NCI-H187 (cell line): ENCODE measurements around the gene C2CD2.

Experiments
- DNase-seq, 2 experiments: peaks; one replicate each; lab custom pipeline; 2025; lab: John Stamatoyannopoulos, UW

Gene C2CD2

DNA sequence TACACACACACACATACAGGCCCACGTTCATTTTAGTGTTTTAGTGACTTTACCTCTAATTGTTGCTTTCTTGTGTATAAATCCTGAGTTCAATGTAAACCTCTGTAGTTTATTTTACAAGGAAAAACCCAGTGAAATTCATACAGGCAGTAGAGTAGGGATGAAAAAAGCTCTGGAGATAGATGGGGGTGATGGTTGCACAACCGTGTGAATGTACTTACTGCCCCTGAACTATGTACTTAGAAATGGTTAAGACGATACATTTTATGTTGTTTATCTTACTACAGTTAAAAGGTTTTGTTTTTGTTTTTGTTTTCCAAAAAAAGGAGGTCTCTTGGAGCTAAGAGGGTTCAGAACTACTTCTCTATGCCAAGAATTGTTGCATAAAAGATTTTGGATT, 45.0 kb downstream of the C2CD2 start:
- DNase-seq = no peak

DNA sequence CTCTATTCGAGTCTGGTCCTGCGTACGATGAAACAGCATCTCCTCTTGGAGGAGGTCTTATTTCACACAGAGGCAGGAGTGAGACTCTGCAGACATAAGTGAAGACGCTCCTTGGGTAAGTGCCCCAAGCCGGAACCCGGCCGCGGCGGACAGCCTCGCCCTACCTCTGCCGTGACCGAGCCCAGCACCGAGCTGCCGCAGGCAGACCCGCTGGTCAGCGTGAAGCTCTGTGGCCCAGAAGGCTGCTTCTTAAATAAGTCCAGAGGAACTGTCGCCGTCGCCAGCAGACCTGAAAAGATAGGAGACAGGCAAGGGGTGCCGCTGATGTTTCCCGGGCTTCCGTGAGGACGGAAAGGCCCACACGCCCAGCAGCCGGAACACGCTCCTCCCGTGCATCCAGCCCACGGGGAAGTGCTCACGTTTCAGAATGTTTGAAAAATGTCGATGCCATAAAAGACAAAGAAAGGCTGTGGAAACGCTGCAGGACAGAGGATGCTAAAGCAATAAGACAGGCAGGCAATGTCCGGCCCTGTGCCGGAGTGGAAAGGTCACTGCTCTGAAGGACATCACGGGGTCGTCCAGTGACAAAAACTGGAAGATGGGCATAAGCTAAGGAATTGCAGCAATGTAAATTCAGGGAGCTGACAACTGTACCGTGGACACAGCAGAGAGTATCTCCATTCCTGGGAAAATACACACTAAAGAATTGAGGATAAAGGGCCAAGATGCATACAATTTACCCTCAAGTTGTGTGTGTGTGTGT, 46.1 kb downstream of the C2CD2 start:
- no peak for DNase-seq

DNA sequence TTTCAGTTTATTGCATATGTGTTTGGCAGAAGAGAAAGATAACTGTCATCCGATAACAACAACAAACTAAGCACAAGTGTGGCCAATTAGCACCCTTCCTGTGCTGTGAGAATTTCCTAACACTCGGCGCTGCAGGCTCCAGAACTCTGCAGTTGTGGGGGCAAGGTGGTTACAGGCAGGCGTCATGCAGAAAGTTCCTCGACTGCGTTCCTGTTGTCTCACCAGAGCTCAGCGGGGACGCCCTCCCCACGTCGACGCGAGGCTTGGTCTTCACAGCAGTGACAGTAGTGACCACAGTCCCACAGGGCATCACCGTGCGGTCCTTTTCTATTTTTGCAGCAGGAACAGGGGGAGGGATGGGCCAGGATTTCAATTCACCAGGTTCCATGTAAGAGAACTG, 47.0 kb downstream of the C2CD2 start:
- no peak for DNase-seq

DNA sequence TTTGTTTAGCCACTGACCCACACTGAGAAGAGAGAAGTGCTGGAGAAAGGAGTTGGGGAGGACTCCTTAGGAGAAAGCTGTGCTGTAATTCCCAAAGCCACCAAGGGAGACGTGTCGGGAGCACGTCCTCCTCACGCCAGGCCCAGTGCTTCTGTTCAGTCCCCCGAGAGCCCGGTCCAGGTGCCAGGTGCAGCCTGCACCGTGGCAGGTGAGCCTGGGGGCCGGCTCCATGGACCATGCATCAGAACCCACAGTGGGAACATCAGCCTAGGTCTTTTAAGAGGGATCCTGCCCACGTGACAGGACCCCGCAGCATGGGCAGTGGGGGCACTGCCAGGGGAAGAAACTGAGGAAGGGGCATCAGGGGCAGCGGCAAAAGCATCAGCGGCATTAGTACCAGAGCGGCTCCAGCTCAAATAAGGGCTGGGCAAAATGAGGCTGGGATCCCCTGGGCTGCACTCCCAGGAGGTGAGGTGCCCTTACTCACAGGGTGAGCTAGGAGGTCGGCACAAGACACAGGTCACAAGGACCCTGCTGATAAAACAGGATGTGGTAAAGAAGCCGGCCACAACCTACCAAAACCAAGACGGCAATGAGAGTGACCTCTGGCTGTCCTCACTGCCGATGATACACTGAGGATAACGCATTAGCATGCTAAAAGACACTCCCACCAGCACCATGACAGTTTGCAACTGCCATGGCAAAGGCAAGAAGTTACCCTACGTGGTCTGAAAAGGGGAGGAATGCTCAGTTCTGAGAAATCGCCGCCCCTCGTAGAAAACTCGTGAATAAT, 50.1 kb downstream of the C2CD2 start:
- no peak for DNase-seq

DNA sequence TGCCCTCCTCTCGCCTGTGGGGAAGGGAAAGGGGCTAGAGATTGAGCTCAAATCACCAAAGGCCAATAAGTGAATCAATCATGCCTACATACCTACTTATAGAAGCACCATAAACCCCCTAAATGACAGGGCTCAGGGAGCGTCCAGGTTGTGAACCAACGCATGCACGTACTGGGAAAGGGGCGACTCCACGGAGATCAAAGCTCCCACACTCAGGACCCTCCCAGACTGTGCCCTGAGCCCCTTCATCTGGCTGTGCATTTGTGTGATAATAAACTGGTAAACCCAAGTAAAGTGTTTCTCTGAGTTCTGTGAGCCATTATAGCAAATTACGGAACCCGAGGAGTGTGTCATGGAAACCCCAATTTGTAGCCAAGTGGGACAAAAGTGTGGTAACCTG, 50.9 kb downstream of the C2CD2 start:
- no peak for DNase-seq

DNA sequence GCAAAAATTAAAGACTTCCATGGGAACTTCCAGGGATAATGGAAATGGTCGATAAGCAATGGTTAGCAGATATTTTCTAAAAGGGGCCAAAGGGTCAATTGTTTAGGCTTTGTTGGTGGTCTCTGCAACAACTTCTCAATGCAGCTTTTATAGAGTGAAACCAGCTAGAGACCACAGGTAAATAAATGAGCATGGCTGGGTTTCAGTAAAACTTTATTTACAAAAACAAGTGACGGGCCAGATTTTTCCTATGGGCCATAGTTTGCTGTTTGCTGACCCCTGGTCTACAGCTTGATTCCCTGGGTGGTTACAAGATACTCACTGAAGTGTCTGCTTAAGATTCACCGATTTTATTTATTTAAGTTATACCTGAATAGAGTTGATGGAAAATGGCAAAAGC, 52.0 kb downstream of the C2CD2 start:
- no peak for DNase-seq

DNA sequence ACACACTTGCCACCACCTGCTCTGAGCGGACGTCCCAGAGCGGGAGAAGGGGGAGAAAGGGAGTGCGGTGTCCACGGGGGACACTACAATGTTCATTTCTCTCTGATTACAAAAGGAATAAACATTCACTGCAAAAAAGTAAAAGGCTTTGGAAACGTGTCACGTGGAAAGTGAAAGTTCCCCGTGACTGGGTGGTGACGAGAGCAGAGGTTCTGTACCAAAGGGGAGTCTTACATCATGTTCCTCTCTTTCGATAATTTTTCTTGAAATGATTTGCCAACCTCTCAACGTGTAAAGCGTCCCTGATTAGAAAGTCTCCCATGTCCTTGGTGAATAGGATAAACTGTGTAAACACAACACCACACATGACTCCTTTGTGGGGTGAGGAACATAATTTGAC, 52.7 kb downstream of the C2CD2 start:
- DNase-seq = no peak

DNA sequence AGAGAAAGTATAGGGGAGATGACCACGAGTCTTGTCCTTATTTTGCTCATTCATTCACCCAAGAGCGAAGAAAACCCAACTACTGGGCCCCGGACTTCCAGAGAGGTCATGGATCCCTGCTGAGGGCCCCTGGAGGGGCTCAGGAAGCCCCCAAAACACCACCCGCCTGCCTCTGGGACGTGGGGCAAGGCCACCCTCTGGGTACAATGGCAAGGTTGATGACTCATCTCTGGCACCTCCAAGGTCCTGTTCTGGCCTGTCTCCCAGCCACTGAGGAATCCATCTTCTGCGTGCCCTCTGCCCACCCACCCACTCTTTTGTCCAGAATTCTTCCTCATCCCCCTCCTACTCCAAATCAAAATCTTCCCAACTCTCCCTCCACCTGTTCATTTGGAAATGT, 53.4 kb downstream of the C2CD2 start:
- no peak for DNase-seq

DNA sequence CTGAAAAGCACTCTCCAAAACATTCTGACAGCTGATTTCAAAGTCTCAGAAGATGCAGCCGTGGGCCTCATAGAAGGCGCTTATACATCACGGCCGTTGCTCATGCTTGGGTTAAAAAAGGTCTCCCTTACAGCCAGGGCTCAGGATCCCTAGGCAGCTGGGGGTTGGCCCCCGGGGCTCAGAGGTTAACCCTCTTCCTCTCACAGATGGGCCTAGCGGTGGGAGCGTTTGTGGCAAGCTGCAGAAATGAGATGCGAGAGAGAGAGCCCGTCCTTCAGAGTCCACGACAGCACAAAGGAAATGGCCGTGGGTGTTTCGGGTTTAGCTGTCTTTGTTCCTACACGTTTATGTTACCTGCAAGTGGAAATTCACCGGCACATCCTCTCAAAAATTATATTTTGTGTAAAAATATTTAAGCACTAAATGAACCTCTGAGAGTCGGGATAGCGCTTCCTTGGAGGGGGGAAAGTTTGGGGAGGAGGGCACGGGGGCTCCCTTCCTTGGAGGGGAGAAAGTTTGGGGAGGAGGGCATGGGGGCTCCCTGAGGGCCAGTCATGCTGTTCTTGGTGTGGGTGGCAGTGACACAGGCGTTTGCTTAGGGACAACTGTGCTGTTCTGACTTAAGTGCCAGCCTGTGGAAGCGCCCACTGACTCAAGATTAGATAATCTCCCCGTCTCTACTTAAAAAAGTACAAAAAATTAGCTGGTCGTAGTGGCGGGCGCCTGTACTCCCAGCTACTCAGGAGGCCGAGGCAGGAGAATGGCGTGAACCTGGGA, 54.2 kb downstream of the C2CD2 start:
- DNase-seq = no peak

DNA sequence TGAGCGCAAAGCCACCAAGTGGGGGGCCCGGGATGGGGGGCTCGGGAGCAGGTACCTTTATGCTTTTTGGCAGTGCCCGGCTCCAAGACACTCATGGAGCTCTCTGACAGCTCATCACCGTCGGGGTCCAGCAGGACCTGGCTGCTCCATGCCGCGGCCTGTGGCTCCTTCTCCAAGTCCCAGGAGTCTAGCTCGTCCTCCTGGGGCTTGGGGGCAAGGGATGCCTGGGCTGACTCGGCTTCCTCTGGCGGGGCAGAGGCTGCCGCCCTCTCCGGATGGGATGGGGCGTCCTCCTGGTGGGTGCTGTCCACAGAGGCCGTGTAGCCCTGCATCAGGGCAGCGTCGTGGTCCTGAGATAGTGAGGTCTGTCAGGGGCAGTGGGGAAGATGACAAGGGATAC, 54.8 kb downstream of the C2CD2 start:
- no peak for DNase-seq

DNA sequence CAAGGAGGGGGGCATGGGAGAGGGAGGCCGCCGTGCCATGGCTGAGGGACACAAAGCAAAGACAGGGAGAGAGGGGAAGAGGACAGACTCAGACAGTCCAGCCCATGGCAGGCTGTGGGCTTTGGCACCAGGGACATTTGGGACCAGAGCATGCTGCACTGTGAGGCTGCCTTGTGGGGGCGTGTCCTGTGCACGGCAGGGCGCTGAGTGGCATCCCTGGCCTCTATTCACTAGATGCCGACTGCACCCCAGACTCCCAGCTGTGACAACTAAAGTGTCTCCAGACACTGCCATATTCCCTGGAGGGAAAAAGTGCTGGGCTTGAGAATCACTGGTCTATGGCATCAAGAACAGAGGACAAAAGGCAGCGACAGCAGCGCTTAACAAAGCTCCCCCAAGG, 56.1 kb downstream of the C2CD2 start:
- DNase-seq = no peak

DNA sequence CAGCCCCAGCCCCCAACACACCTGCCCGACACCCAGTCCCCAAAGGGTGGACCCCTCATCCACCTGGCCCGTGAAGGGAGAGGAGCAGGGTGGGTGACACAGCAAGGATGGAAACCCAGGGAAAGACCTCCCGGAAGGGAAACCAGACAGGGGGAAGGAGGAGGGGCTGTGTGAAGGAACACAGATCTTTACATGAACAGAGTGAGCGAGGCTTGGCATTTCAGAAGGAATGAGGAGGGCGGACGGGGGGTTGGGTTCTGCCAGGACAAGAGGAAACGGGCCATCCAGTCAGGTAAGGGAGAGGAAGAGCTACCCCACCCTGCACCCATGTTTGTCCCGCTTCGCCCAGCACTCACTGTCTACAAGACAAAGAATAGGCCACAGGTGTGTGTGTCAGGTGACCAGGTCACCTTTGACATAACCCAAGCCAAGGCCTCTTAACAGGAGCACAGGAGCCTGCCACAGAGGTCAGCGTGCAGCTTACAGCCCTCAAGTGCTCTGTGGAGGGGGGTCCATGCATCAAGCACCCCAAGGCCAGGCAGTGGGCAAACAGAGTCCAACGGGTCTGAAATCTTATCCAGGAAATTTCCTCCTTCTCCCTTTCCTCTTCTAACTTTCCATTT, 56.7 kb downstream of the C2CD2 start:
- no peak for DNase-seq

DNA sequence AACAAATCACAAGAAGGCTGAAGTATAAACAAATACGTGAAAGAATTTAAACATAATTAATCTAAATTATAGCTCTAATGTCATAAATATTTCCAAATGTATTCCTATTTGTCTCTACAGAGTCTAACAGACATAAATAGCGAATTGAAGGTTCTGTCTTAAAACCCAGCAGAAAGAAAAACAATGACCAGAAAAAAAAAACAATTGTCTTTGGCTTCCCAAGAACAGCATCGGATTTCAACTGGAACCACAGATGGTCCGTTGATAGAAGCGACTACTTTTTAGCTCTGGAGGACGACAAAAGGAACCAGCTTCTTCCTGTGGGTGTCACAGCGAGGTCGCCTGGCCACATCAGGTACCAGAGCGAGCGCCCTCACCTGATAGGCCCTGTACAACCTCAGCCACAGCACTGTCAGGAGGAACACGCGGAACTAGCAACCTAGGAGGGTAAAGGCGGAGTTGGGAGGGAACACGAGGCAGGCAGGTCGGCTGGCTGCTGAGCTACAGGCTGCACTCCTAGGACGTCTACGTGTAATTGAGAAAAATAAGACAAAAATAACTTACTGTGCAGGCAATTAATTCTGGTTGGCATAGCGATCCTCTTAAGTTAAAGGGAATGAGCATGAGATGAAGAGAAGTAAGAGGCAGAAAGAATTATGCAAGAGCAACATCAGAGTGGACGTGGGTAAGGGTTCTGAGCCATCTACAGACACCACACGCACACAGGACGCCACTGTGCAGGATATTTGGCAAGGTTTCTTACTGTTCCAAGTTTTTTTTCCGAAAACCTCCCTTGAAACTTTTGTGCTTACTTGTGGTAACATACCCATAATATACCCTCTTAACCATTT, 58.0 kb downstream of the C2CD2 start:
- no peak for DNase-seq

DNA sequence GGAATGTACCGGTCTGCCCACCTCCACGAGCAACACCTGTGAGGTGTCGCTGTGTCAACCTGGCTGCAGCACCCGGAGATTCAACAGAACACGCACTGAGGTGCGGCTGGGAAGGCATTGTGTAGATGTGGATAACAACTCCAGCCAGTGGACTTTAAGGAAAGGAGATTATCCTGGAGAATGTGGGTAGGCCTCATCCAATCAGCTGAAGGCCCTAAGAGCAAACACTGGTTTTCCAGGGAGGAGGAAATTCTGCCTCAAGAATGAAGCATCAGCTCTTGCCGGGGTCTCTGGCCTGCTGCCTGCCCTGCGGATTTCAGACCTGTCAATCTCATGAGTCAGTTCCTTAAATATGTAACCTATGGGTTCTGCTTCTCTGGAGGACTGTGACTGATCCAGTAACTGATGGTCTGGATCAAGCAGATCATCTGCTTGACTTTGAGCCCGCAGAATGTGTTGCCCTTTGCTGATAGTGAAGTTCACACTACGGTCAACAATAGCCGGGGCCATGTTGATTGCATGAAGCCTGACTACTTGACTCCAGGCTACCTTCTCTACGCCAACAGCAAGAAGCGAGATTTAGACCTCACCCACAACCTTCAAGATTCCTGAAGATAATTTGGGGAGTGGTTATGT, 58.8 kb downstream of the C2CD2 start:
- DNase-seq = no peak

DNA sequence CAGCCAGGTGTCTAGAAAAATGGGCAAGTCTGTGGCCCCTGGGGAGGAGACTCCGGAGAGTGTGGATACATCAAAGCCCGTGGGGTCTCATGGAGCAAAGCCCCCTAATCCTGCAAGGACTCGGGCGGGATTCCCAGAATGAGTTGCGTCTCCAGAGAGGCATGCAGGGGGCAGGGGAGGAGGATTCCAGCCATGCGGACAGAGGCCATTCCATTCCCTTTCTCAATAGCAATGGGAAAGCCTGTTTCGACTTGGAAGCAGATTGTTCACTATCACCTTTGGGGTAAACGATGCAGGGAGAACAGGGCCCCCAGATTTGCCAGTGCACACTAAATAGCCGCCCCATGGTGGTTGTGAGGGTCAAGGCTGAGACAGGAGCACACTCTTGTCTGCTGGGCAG, 59.3 kb downstream of the C2CD2 start:
- no peak for DNase-seq

DNA sequence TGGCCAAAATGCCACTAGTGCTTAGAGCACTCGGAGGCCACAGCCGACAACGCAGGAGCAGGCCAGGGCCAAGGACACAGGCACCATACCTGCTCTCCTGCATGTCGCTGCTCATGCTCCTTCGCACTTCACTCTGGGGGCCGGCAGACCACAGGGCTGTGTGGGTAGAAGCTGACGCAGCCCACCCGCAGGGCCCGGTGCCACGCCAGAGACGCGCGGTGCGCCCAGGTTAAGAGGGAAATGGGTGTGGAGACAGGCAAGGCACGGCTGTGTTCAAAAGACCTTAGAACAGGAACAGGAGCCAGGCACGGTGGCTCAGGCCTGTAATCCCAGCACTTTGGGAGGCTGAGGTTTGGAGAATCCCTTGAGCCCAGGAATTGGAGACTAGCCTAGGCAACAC, 61.1 kb downstream of the C2CD2 start:
- DNase-seq = no peak

DNA sequence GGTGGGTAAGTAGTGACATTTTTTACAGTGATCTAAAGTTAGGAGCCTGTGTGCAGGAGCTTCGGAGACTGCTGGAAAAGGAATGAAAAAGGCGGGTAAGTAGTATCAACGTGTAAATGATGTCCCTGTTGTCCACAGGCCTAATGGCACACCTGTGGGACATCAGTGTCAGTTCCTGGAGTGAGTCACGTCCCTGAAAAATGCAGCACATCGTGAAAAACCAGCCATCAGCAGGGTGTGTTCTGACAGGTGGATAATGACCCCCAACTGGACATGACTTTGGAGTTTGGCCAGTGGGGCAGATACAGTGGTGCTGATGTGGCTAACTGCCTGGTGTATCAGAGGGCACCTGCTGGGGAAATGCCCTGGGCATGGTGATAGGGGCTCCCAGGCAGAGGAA, 62.7 kb downstream of the C2CD2 start:
- DNase-seq = no peak

DNA sequence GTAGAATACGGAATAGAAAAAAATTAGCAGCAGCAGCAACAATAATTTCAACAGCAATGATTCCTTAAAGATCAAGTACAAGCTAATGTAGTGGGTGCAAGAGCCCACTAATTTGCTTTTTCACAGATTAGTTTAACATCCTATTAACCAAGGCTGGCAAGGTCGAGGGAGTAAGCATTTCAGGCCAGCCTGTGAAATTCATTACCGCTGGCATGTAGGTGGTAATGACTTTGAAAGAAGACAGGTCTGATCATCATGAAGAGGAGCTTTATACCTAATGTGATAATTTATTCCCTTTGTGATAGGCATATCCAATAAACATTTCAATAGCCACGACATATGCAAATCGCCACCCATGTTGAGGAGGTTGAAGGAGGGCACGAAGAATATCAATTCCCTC, 63.5 kb downstream of the C2CD2 start:
- DNase-seq = no peak

DNA sequence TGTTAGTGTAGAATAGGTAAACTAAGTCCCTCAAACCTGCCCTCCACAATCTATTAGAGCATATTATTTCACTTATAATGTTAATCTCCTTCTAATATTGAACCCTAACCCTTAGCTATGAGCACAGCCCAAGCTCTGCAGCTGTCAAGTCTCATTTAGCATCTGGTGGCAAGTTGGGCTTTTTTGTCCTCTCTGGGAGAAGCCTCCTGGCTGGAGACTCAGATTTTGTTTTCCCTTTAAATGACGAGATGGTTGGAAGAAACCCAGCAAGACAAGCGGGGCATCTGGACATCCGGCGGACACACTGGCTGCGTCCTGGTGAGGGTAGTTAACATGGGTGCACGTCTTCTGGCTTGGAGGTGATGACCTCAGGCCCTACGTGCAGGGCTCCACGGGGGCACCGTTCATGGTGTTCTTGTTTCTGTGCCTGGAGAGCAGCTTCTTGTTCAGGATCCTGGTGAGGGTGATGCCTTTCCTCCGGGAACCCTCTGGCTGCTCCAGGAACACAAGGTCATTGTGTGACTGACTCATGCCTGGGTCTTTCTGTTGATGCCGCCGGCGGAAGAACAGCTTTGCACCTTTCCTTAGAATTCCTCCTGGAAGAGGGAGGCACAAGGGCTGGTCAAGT, 65.0 kb downstream of the C2CD2 start:
- DNase-seq = no peak

DNA sequence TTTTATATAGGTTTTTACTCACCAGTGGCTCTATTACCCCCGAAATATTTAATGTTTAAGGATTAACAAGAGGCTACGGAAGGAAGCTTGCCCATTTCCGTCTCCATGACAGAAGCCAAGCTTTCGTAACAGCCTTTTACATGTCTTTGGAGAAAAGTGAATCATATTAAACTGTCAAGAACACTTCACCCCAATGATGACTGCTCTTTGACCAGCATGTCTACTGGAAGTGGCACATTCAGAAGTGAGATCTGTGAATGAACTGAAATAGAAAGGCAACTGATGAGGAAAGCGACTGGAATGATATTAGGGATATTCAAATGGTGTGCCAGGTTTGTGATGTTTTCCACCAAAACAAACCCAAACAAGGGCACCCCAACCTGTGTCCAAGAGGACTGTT, 66.2 kb downstream of the C2CD2 start:
- DNase-seq = no peak

DNA sequence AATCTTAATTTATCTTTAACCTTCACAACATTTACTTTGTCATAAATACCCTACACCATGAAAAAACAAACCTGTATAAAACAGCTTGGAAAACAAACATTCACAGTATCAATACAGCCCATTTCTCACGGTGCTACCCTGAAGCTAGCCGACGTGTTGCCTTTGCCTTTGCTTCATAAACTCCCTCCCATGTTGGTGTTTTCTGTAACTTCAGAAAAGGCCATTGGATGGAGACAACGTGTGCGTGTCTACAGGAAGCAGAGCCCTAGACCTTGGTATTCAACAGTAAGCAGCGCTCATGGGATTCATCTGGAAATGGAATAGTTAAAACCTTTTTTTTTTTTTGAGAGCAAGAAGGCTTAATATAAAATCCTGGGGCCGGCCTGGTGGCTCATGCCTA, 67.5 kb downstream of the C2CD2 start:
- DNase-seq = no peak
